Ectodermal cell (in vitro differentiated cells): Measurements from ENCODE around the gene MBD3L4.
"Not testable (repeated sequence)": the region's sequence is repeated elsewhere in the genome, so short reads cannot be mapped to it uniquely, and the experiment has no call there.

Experiments
- H3K27ac ChIP-seq: 2 replicates; pipeline ENCODE4 v1.7.0; 2013; ENCODE audit warnings: mild to moderate bottlenecking, low read depth, low read length; ENCODE audit not compliant: insufficient read depth, poor library complexity, severe bottlenecking
- H3K27me3 ChIP-seq: 2 replicates; pipeline ENCODE4 v1.7.0; 2013; ENCODE audit warnings: mild to moderate bottlenecking, low read length; ENCODE audit not compliant: insufficient read depth, control insufficient read depth, poor library complexity, severe bottlenecking
- H3K36me3 ChIP-seq: one replicate; pipeline ENCODE4 v1.7.0; 2013; ENCODE audit warnings: low read length; ENCODE audit not compliant: control insufficient read depth, insufficient read depth
- H3K4me1 ChIP-seq: one replicate; pipeline ENCODE4 v1.7.0; 2013; ENCODE audit warnings: low read length; ENCODE audit not compliant: control insufficient read depth, insufficient read depth
- H3K4me3 ChIP-seq: 2 replicates; pipeline ENCODE4 v1.7.0; 2013; ENCODE audit warnings: low read depth, low read length, control low read depth; ENCODE audit not compliant: insufficient read depth
- H3K9me3 ChIP-seq: 2 replicates; pipeline ENCODE4 v1.7.0; 2013; ENCODE audit warnings: mild to moderate bottlenecking, low read length, moderate library complexity; ENCODE audit not compliant: control insufficient read depth
- WGBS, 2 experiments: methylation state at CpG; one replicate each; pipeline ENCODE4 v1.1.7; 2013; ENCODE audit warnings: missing lambda C conversion rate in 2 of 2; 5-methylcytosine and 5-hydroxymethylcytosine counted together

Gene MBD3L4

GRCh38 chr19:7052896-7053295 is 12.9 kb upstream of the MBD3L4 start:
- H3K9me3 ChIP-seq, H3K27ac ChIP-seq, H3K36me3 ChIP-seq, H3K27me3 ChIP-seq, H3K4me1 ChIP-seq, H3K4me3 ChIP-seq: not testable (repeated sequence)
- WGBS, 2 experiments, result 90% methylated on average over 4 of the region's 7 CpGs; no CpG with 5 or more reads in 1 of the 2 experiments

- not testable (repeated sequence) for H3K36me3 ChIP-seq, H3K4me3 ChIP-seq, H3K4me1 ChIP-seq, H3K27me3 ChIP-seq, H3K9me3 ChIP-seq, H3K27ac ChIP-seq
- WGBS, 2 experiments, result no CpG with 5 or more reads among the region's 5 CpGs
These were observed 11.4 kb upstream of the MBD3L4 start for GRCh38 chr19:7051421-7051820.

GRCh38 chr19:7049021-7049420 is 9.0 kb upstream of the MBD3L4 start, which contains the start of gene MBD3L2:
MBD3L2 (plus strand) TSS chr19:7049321; CDS start chr19:7049374, 53 bp downstream.
- no CpG with 5 or more reads among the region's 7 CpGs for WGBS, 2 experiments
- not testable (repeated sequence) for H3K27ac ChIP-seq, H3K9me3 ChIP-seq, H3K4me1 ChIP-seq, H3K4me3 ChIP-seq, H3K36me3 ChIP-seq, H3K27me3 ChIP-seq

- not testable (repeated sequence) for H3K36me3 ChIP-seq
These were observed 1.6 kb upstream of the MBD3L4 start for GRCh38 chr19:7041563-7041962.

GRCh38 chr19:7030278-7030677 is 9.7 kb downstream of the MBD3L4 start, which contains the start of gene MBD3L5:
MBD3L5 (plus strand) TSS chr19:7030578; CDS start chr19:7030612, 34 bp downstream.
- not testable (repeated sequence) for H3K27me3 ChIP-seq, H3K27ac ChIP-seq, H3K4me3 ChIP-seq, H3K9me3 ChIP-seq, H3K4me1 ChIP-seq, H3K36me3 ChIP-seq
- WGBS, 2 experiments, result no CpG with 5 or more reads among the region's 9 CpGs

More at GRCh38 chr19:7041563-7041962, 1.6 kb upstream of the MBD3L4 start:
- H3K27ac ChIP-seq, H3K4me1 ChIP-seq, H3K4me3 ChIP-seq, H3K27me3 ChIP-seq, H3K9me3 ChIP-seq: not testable (repeated sequence)
- WGBS, 2 experiments, result no CpG with 5 or more reads among the region's 2 CpGs

GRCh38 chr19:7028790-7029189 is 11.2 kb downstream of the MBD3L4 start:
- WGBS, 2 experiments, result no CpG with 5 or more reads among the region's 1 CpG
- H3K9me3 ChIP-seq, H3K4me3 ChIP-seq: not testable (repeated sequence)

GRCh38 chr19:7021331-7021730 is 18.6 kb downstream of the MBD3L4 start, which contains the start of gene MBD3L2B:
MBD3L2B (minus strand) TSS chr19:7021431; CDS start chr19:7021397, 34 bp downstream.
- H3K27me3 ChIP-seq, H3K4me3 ChIP-seq, H3K36me3 ChIP-seq, H3K27ac ChIP-seq, H3K4me1 ChIP-seq, H3K9me3 ChIP-seq: not testable (repeated sequence)
- WGBS, 2 experiments, result no CpG with 5 or more reads among the region's 6 CpGs

More at GRCh38 chr19:7028790-7029189, 11.2 kb downstream of the MBD3L4 start:
- H3K36me3 ChIP-seq, H3K27ac ChIP-seq, H3K27me3 ChIP-seq, H3K4me1 ChIP-seq: not testable (repeated sequence)

- Histone ChIP-seq H3K9me3 (peaks cover 4% of the 10 kb centered on the region), H3K36me3 (no peaks in the 10 kb centered on the region), H3K4me1 (no peaks in the 10 kb centered on the region), H3K27ac (no peak overlapping the region), H3K27me3 (no peaks in the 10 kb centered on the region), H3K4me3 (no peak overlapping the region)
- 73 to 81% methylated on average over 2 to 6 of the region's 6 CpGs for WGBS, 2 experiments
These were observed 21.2 kb downstream of the MBD3L4 start for GRCh38 chr19:7018828-7019227.

GRCh38 chr19:7013678-7014077 is 26.3 kb downstream of the MBD3L4 start:
- no peaks in the 10 kb centered on the region for H3K27me3 ChIP-seq
- no peak overlapping the region for H3K27ac ChIP-seq
- no peak overlapping the region for H3K4me3 ChIP-seq
- H3K36me3 ChIP-seq, result no peaks in the 10 kb centered on the region
- H3K9me3 ChIP-seq, result peaks cover 4% of the 10 kb centered on the region
- 62 to 71% methylated on average over 4 of the region's 4 CpGs for WGBS, 2 experiments
- H3K4me1 ChIP-seq, result no peaks in the 10 kb centered on the region

GRCh38 chr19:7010722-7011593 is 29.0 kb downstream of the MBD3L4 start:
- H3K9me3 ChIP-seq, result peaks cover 1% of the 10 kb centered on the region
- no peak overlapping the region for H3K4me3 ChIP-seq
- 82 to 85% methylated on average over 11 of the region's 12 CpGs for WGBS, 2 experiments
- no peaks in the 10 kb centered on the region for H3K36me3 ChIP-seq
- no peak overlapping the region for H3K27ac ChIP-seq
- H3K4me1 ChIP-seq, result no peaks in the 10 kb centered on the region
- H3K27me3 ChIP-seq, result no peaks in the 10 kb centered on the region
